Adipocyte (in vitro differentiated cells): ENCODE results near the gene SEC14L1.

ENCODE experiments used
- DNase-seq: peaks from one replicate; pipeline ENCODE4 v3.0.0-alpha.2; 2015; ENCODE audit warnings: low read depth
- H3K27me3 ChIP-seq: replicated peaks from 2 replicates; pipeline ENCODE4 v1.7.0; 2013; ENCODE audit warnings: mild to moderate bottlenecking, low read length, moderate library complexity; ENCODE audit not compliant: control insufficient read depth, insufficient read depth
- H3K36me3 ChIP-seq: 2 replicates; pipeline ENCODE4 v1.7.0; 2013; ENCODE audit warnings: low read length, mild to moderate bottlenecking, moderate library complexity; ENCODE audit not compliant: control insufficient read depth, insufficient read depth, severe bottlenecking
- H3K4me1 ChIP-seq: 2 replicates; pipeline ENCODE4 v1.7.0; 2013; ENCODE audit warnings: mild to moderate bottlenecking, low read length, moderate library complexity; ENCODE audit not compliant: control insufficient read depth, insufficient read depth
- H3K4me3 ChIP-seq: 2 replicates; pipeline ENCODE4 v1.7.0; 2013; ENCODE audit warnings: mild to moderate bottlenecking, low read length, moderate library complexity
- H3K9ac ChIP-seq: 2 replicates; pipeline ENCODE4 v1.7.0; 2013; ENCODE audit warnings: mild to moderate bottlenecking, low read length, moderate library complexity
- H3K9me3 ChIP-seq: 2 replicates; pipeline ENCODE4 v1.7.0; 2013; ENCODE audit warnings: mild to moderate bottlenecking, low read length, moderate library complexity; ENCODE audit not compliant: control insufficient read depth

The SEC14L1 gene

DNA sequence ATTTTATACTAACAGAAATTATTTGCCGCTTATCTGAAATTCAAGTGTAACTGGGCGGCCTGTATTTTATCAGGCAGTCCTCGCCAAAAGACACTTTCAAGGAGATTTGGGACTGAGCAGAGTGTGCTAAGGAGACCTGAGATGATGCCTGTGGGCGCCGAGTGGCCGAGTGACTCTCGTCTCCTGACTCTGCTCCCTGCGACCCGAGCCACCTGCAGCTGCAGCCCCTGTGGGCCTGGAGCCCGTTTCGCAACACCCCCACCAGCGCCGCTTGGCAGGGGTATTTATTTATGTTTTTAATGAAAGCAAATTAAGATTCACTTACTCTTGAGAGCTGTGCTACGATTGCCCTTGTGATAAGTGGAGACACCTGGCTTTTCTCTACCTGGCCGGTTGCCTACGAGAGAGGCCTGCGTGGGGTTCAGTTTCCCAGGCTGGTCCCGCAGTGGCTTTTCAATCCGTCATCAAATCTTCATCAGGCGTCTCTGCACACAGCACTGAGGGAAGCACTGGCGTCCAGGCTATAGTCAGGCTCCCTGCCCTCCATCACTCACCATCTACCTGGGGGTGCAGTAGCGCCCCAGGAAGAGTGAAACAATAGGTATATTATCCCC lies 124.0 kb downstream of the SEC14L1 start:
- DNase-seq = no peak
- Histone ChIP-seq H3K36me3 (no peaks in the 10 kb centered on the region), H3K4me1 (no peaks in the 10 kb centered on the region), H3K4me3 (no peak overlapping the region), H3K9ac (no peak overlapping the region), H3K27me3 (peaks cover 18% of the 10 kb centered on the region), H3K9me3 (no peaks in the 10 kb centered on the region)

DNA sequence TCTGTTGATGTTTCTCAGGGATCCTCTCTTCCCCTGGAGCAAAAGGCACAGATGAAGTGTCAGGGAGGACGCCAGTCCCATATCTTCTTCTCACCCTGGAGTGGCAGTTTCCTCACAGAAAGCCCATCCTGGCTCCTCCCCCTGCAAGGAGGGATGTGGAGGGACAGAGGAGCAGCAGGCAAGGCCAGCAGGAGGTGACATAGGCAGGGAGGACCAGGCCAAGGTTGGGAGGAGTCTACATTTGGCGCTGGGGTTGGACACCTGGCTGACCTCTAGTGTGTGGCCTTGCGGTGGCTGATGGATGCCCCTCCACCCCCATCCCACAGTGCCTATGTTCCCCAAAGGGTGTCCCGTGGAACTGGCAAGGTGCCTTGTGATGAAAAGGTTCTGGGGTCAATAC lies 125.4 kb downstream of the SEC14L1 start:
- no peak for DNase-seq
- Histone ChIP-seq H3K4me3 (no peak overlapping the region), H3K9ac (no peak overlapping the region), H3K9me3 (no peaks in the 10 kb centered on the region), H3K36me3 (no peaks in the 10 kb centered on the region), H3K4me1 (no peaks in the 10 kb centered on the region), H3K27me3 (peaks cover 18% of the 10 kb centered on the region)
